GM06990 (cell line): ENCODE results near the gene TMEM272.
A peak's percentile ranks its signal among the peaks of the same experiment; 100 is the strongest.

Experiments used
- DNase-seq: peaks from one replicate; pipeline ENCODE4 v3.0.0-alpha.2; 2011; ENCODE audit not compliant: insufficient read length; ENCODE audit errors: extremely low read depth
- H3K27me3 ChIP-seq: replicated peaks from 2 replicates; pipeline ENCODE4 v1.6.0; 2011; ENCODE audit warnings: low read length; ENCODE audit not compliant: control insufficient read depth, insufficient read depth
- H3K36me3 ChIP-seq: 2 replicates; pipeline ENCODE4 v1.5.1; 2011; ENCODE audit warnings: low read length; ENCODE audit not compliant: control insufficient read depth, insufficient read depth
- H3K4me3 ChIP-seq: replicated peaks from 2 replicates; pipeline ENCODE4 v1.5.1; 2011; ENCODE audit warnings: low read depth, mild to moderate bottlenecking, control low read depth, low read length
- TF ChIP-seq, protein P1 (sequence below): IDR thresholded peaks from 2 replicates; pipeline ENCODE4 v1.5.1; 2011; ENCODE audit warnings: low read length, control low read depth, mild to moderate bottlenecking, inconsistent platforms; ENCODE audit not compliant: insufficient read depth, poor library complexity, severe bottlenecking

Gene TMEM272

DNA sequence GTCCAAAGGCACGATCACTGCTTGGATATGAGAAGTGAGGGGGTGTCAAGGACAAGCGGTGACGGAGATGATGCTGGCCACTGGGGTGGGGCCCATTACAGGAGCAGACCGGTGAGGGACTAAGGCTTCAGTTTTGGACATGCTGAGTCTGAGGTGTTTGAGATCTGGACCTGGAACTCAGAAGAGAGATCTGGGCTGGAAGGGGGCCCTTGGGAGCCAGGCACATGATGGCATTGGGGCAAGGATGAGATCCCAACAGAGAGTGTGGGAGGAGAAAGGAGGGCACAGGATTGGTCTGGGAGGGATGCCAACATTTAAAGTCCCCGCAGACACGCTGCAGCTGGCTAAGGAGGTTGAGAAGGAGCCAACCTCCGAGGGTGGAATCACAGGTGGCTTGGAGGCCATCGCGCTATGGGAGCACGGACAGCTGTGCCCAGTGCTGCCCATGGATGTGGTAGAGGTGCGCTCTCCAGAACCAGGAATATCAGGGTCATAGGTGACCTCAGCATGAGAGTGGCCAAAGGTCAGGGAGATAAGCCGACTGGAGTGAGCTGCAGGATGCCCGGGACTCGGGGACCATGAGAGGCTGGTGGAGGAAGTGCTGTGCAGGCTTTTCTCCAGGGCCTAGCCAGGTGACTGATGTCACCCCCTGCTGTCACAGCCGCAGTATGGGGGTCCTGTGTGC lies 62.8 kb downstream of the TMEM272 start:
- Histone ChIP-seq H3K4me3 (no peak overlapping the region), H3K36me3 (no peaks in the 10 kb centered on the region), H3K27me3 (no peaks in the 10 kb centered on the region)
- no peak for DNase-seq
- TF ChIP-seq, protein P1, sequence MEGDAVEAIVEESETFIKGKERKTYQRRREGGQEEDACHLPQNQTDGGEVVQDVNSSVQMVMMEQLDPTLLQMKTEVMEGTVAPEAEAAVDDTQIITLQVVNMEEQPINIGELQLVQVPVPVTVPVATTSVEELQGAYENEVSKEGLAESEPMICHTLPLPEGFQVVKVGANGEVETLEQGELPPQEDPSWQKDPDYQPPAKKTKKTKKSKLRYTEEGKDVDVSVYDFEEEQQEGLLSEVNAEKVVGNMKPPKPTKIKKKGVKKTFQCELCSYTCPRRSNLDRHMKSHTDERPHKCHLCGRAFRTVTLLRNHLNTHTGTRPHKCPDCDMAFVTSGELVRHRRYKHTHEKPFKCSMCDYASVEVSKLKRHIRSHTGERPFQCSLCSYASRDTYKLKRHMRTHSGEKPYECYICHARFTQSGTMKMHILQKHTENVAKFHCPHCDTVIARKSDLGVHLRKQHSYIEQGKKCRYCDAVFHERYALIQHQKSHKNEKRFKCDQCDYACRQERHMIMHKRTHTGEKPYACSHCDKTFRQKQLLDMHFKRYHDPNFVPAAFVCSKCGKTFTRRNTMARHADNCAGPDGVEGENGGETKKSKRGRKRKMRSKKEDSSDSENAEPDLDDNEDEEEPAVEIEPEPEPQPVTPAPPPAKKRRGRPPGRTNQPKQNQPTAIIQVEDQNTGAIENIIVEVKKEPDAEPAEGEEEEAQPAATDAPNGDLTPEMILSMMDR, result no peak

DNA sequence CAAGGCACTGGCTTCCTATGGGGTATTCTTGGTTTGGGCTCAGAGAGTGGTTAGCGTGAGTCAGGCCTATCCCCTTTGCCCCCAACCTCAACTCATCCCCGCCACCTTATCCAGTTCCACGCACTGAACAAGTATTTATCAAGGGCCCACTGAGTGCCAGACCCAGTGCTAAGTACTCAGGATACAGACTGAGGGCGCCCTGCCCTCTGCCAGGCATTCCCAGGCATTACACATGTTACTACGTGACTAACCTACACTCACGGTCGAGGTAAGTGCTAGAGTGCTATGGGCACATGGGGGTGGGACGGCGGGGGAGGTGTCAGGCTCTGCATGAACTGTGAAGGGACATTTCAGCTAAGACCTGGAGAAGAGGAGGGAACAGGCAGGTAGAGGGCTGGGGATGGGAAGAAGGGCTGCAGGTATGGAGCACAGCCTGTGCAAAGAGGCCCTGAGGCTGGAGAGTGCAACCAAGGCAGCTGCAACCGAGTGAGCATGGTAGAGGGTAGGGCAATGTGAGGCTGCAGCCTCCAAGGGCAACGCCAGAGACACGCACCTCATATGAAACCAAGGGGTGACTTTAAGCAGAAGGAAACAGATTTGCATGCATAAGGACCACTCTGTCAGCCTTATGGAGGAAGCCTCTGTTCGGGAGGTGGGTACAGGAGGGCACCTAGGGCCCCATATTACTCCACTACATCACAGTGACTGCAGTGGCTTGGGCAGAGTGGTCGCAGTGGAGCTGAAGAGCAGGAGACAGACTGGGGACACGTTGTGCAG lies 63.5 kb downstream of the TMEM272 start:
- TF ChIP-seq, protein P1, result peak; percentile 37
- no peak for DNase-seq
- H3K4me3 ChIP-seq, result no peak overlapping the region
- no peaks in the 10 kb centered on the region for H3K27me3 ChIP-seq
- H3K36me3 ChIP-seq, result no peaks in the 10 kb centered on the region

DNA sequence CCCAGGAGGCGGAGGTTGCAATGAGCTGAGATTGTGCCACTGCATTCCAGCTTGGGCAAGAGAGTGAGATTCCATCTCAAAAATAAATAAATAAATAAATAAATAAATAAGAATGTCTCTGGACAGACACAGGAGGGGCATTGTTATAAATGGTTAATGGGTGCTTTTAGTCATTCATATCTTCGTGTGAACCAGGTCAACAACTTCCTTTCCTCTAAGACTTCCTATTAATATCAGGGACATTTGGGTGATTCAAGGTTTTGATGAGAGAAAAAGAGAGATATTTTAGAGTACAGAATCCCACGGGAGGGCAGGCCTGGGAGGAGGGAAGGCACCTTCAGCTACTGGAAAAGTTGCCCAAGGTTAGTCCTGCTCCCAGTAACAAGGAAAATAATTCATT lies 64.9 kb downstream of the TMEM272 start:
- no peak for DNase-seq
- H3K27me3 ChIP-seq, result no peaks in the 10 kb centered on the region
- no peaks in the 10 kb centered on the region for H3K36me3 ChIP-seq
- TF ChIP-seq, protein P1, result no peak
- H3K4me3 ChIP-seq, result no peak overlapping the region

DNA sequence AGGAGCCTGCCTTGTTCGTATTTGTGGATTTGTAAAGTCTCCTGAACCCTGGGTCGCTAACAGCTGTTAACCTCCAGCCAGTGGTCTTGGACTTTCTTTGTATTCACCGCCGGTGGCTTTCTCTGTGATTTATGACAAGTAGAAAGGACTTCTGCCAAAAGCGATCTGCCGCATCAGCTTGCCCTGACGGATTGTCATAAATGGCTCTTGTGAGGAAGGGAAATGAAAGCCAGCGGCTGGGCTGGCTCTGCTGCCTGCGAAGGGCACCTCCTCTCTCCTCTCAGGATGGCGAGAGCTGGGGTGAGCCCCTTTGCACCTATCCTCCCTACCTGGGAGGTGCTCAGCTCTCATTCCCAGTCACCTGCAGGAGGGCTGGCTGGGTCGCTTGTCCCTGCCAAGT lies 66.6 kb downstream of the TMEM272 start:
- TF ChIP-seq, protein P1, result no peak
- H3K4me3 ChIP-seq, result no peak overlapping the region
- no peaks in the 10 kb centered on the region for H3K36me3 ChIP-seq
- no peaks in the 10 kb centered on the region for H3K27me3 ChIP-seq
- DNase-seq, result no peak

- DNase-seq, result no peak
Observed at GRCh38 chr13:51777921-51778320, 67.1 kb downstream of the TMEM272 start.

More at GRCh38 chr13:51777921-51778320, 67.1 kb downstream of the TMEM272 start:
- H3K36me3 ChIP-seq, result no peaks in the 10 kb centered on the region
- TF ChIP-seq, protein P1, result no peak
- no peaks in the 10 kb centered on the region for H3K27me3 ChIP-seq
- H3K4me3 ChIP-seq, result no peak overlapping the region
